GM06990 (cell line): Measurements from ENCODE around the gene TMEM200A.

Experiments
- DNase-seq: peaks from one replicate; pipeline ENCODE4 v3.0.0-alpha.2; 2011; ENCODE audit not compliant: insufficient read length; ENCODE audit errors: extremely low read depth
- H3K27me3 ChIP-seq: replicated peaks from 2 replicates; pipeline ENCODE4 v1.6.0; 2011; ENCODE audit warnings: low read length; ENCODE audit not compliant: control insufficient read depth, insufficient read depth
- H3K36me3 ChIP-seq: 2 replicates; pipeline ENCODE4 v1.5.1; 2011; ENCODE audit warnings: low read length; ENCODE audit not compliant: control insufficient read depth, insufficient read depth
- H3K4me3 ChIP-seq: replicated peaks from 2 replicates; pipeline ENCODE4 v1.5.1; 2011; ENCODE audit warnings: low read depth, mild to moderate bottlenecking, control low read depth, low read length
- CTCF ChIP-seq: IDR thresholded peaks from 2 replicates; pipeline ENCODE4 v1.5.1; 2011; ENCODE audit warnings: low read length, control low read depth, mild to moderate bottlenecking, inconsistent platforms; ENCODE audit not compliant: insufficient read depth, poor library complexity, severe bottlenecking

TMEM200A gene

GRCh38 chr6:130470766-130471165, 104.9 kb downstream of the TMEM200A start:
- no peak overlapping the region for H3K4me3 ChIP-seq
- no peaks in the 10 kb centered on the region for H3K36me3 ChIP-seq
- H3K27me3 ChIP-seq, result no peaks in the 10 kb centered on the region
- no peak for TF ChIP-seq CTCF
- DNase-seq, result no peak

- Histone ChIP-seq H3K4me3 (no peak overlapping the region), H3K27me3 (no peaks in the 10 kb centered on the region), H3K36me3 (no peaks in the 10 kb centered on the region)
- no peak for TF ChIP-seq CTCF
- no peak for DNase-seq
These were observed 108.1 kb downstream of the TMEM200A start for GRCh38 chr6:130473886-130474285.

GRCh38 chr6:130482645-130483390, 117.0 kb downstream of the TMEM200A start:
- no peaks in the 10 kb centered on the region for H3K27me3 ChIP-seq
- no peaks in the 10 kb centered on the region for H3K36me3 ChIP-seq
- no peak overlapping the region for H3K4me3 ChIP-seq
- DNase-seq, result no peak
- TF ChIP-seq CTCF, result no peak

- H3K27me3 ChIP-seq, result no peaks in the 10 kb centered on the region
- TF ChIP-seq CTCF, result no peak
- no peaks in the 10 kb centered on the region for H3K36me3 ChIP-seq
- no peak for DNase-seq
- H3K4me3 ChIP-seq, result no peak overlapping the region
These were observed 120.1 kb downstream of the TMEM200A start for GRCh38 chr6:130485870-130486269.

- no peak overlapping the region for H3K4me3 ChIP-seq
- no peaks in the 10 kb centered on the region for H3K36me3 ChIP-seq
- no peak for TF ChIP-seq CTCF
- H3K27me3 ChIP-seq, result no peaks in the 10 kb centered on the region
- no peak for DNase-seq
These were observed 120.6 kb downstream of the TMEM200A start for GRCh38 chr6:130486417-130486816.

- DNase-seq, result no peak
- TF ChIP-seq CTCF, result no peak
- Histone ChIP-seq H3K36me3 (no peaks in the 10 kb centered on the region), H3K4me3 (no peak overlapping the region), H3K27me3 (no peaks in the 10 kb centered on the region)
These were observed 123.7 kb downstream of the TMEM200A start for GRCh38 chr6:130489514-130489913.
